Suprapubic skin (tissue), 3 donors: ENCODE data around the gene DGCR6.

Experiments used
- POLR2A ChIP-seq, 2 donors: fragments of 450-650 bp; IDR thresholded peaks; one replicate each; pipeline ENCODE4 v1.6.1; 2017; ENCODE audit warnings: antibody characterized with exemption in 2 of 2, mild to moderate bottlenecking in 2 of 2, moderate library complexity in 2 of 2
- TF ChIP-seq, protein P1 (sequence below), 2 donors: fragments of 200-600 bp in 1 of 2; fragments of 450-650 bp in 1 of 2; sonication (generic) in 1 of 2; IDR thresholded peaks; one replicate each; pipeline ENCODE4 v1.5.1; 2016 to 2019; ENCODE audit warnings: antibody characterized with exemption in 2 of 2, mild to moderate bottlenecking in 1 of 2, moderate library complexity in 1 of 2

DNA sequence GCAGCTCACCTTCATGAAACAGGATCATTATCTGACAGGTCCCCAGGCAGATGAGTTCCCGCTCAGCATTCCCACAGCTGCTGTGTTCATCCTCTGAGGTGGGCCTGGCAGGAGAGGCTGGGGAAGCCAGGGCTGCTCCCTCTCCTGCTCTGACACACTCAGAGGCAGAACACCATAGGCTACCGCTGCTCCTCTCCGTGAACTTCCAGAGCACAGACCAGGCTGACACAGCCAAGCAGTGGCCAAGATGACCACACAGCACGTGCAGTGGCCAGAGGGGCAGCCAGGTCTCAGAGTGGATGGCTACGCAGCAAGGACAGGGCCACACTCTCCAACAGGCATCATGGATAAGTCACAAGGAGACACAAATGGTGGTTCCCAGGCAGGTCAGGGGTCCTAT is 21.5 kb downstream of the DGCR6 start:
- TF ChIP-seq POLR2A (IDR thresholded peaks at IDR 0.05), result no peak
- TF ChIP-seq, protein P1, sequence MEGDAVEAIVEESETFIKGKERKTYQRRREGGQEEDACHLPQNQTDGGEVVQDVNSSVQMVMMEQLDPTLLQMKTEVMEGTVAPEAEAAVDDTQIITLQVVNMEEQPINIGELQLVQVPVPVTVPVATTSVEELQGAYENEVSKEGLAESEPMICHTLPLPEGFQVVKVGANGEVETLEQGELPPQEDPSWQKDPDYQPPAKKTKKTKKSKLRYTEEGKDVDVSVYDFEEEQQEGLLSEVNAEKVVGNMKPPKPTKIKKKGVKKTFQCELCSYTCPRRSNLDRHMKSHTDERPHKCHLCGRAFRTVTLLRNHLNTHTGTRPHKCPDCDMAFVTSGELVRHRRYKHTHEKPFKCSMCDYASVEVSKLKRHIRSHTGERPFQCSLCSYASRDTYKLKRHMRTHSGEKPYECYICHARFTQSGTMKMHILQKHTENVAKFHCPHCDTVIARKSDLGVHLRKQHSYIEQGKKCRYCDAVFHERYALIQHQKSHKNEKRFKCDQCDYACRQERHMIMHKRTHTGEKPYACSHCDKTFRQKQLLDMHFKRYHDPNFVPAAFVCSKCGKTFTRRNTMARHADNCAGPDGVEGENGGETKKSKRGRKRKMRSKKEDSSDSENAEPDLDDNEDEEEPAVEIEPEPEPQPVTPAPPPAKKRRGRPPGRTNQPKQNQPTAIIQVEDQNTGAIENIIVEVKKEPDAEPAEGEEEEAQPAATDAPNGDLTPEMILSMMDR (IDR thresholded peaks at IDR 0.05), result no peak
